WERI-Rb-1 (cell line): Measurements from ENCODE around the gene LLCFC1.
A peak's percentile ranks its signal among the peaks of the same experiment; 100 is the strongest.

ENCODE experiments used
- DNase-seq: peaks from one replicate; pipeline ENCODE4 v3.0.0-alpha.2; 2020
- H3K27ac ChIP-seq: fragments of 250-450 bp; sonication (Bioruptor Pico); 2 replicates; pipeline ENCODE4 v1.5.1; 2020; ENCODE audit warnings: mild to moderate bottlenecking, moderate library complexity
- H3K27me3 ChIP-seq: fragments of 250-450 bp; sonication (Bioruptor Pico); 2 replicates; pipeline ENCODE4 v1.5.1; 2021; ENCODE audit warnings: mild to moderate bottlenecking, low read depth, moderate library complexity; ENCODE audit not compliant: insufficient read depth, severe bottlenecking
- H3K36me3 ChIP-seq: fragments of 250-450 bp; sonication (Bioruptor Pico); 2 replicates; pipeline ENCODE4 v1.5.1; 2020; ENCODE audit warnings: mild to moderate bottlenecking, moderate library complexity
- H3K4me3 ChIP-seq: 2 replicates; pipeline ENCODE4 v1.5.1; 2011; ENCODE audit warnings: low read depth, mild to moderate bottlenecking, control low read depth, low read length
- H3K9me3 ChIP-seq: fragments of 250-450 bp; sonication (Bioruptor Pico); 2 replicates; pipeline ENCODE4 v1.5.1; 2021; ENCODE audit warnings: mild to moderate bottlenecking, moderate library complexity; ENCODE audit not compliant: severe bottlenecking
- CTCF ChIP-seq: IDR thresholded peaks from 2 replicates; pipeline ENCODE4 v1.5.1; 2011; ENCODE audit warnings: low read depth, mild to moderate bottlenecking, control low read depth, inconsistent platforms, low read length

Gene LLCFC1

GRCh38 chr7:142939226-142939910, at the start of gene LLCFC1:
TSS of gene LLCFC1 (plus strand) at chr7:142939484. CDS start at chr7:142939622, 138 bp downstream.
- Histone ChIP-seq H3K4me3 (no peak within 1 kb of the TSS), H3K27ac (no peak within 1 kb of the TSS), H3K36me3 (no peaks in the 10 kb centered on the region), H3K9me3 (no peaks in the 10 kb centered on the region), H3K27me3 (no peaks in the 10 kb centered on the region)
- peak; percentile 35 for DNase-seq
- TF ChIP-seq CTCF, result peak; percentile 62

- no peaks in the 10 kb centered on the region for H3K27me3 ChIP-seq
- no peak for DNase-seq
These were observed 49.5 kb upstream of the LLCFC1 start for GRCh38 chr7:142889816-142890215.

GRCh38 chr7:142890874-142891485, 48.3 kb upstream of the LLCFC1 start:
- Histone ChIP-seq H3K36me3 (no peaks in the 10 kb centered on the region), H3K27ac (no peak overlapping the region), H3K27me3 (no peaks in the 10 kb centered on the region), H3K9me3 (no peaks in the 10 kb centered on the region), H3K4me3 (no peak overlapping the region)
- no peak for TF ChIP-seq CTCF
- DNase-seq, result no peak

More at GRCh38 chr7:142889816-142890215, 49.5 kb upstream of the LLCFC1 start:
- Histone ChIP-seq H3K4me3 (no peak overlapping the region), H3K27ac (no peak overlapping the region), H3K9me3 (no peaks in the 10 kb centered on the region), H3K36me3 (no peaks in the 10 kb centered on the region)
- no peak for TF ChIP-seq CTCF

- no peak for DNase-seq
- Histone ChIP-seq H3K4me3 (no peak overlapping the region), H3K9me3 (no peaks in the 10 kb centered on the region), H3K27me3 (no peaks in the 10 kb centered on the region), H3K36me3 (no peaks in the 10 kb centered on the region), H3K27ac (no peak overlapping the region)
- no peak for TF ChIP-seq CTCF
These were observed 47.7 kb upstream of the LLCFC1 start for GRCh38 chr7:142891490-142892082.

GRCh38 chr7:142892951-142893350, 46.3 kb upstream of the LLCFC1 start:
- Histone ChIP-seq H3K27ac (no peak overlapping the region), H3K9me3 (no peaks in the 10 kb centered on the region), H3K27me3 (no peaks in the 10 kb centered on the region), H3K36me3 (no peaks in the 10 kb centered on the region), H3K4me3 (no peak overlapping the region)
- no peak for DNase-seq
- no peak for TF ChIP-seq CTCF
